Stimulated activated naive CD8-positive, alpha-beta T cell treated with anti-CD3 and anti-CD28 coated beads, Interleukin-15, amount 100 ng/mL, for 72 hours (primary cell): ENCODE data around the gene WNK4.

ENCODE experiments used
- ATAC-seq: fragments of 150-1000 bp; cut with Tn5 transposase; 2 replicates; pipeline ENCODE4 v1.10.0; 2021; ENCODE audit warnings: mild to moderate bottlenecking, moderate library complexity
- DNase-seq, 2 donors: peaks; one replicate each; pipeline ENCODE4 v3.0.0; 2021 to 2022
- H3K27ac Mint-ChIP-seq, 2 donors: one replicate each; pipeline ENCODE4 v1.8.0; 2022; ENCODE audit warnings: mild to moderate bottlenecking in 2 of 2, mixed read lengths in 2 of 2, moderate library complexity in 2 of 2
- H3K27me3 Mint-ChIP-seq: one replicate; pipeline ENCODE4 v1.8.0; 2022; ENCODE audit warnings: mixed read lengths
- H3K4me1 Mint-ChIP-seq: one replicate; pipeline ENCODE4 v1.8.0; 2022; ENCODE audit warnings: mild to moderate bottlenecking, mixed read lengths
- H3K4me3 Mint-ChIP-seq, 2 donors: one replicate each; pipeline ENCODE4 v1.8.0; 2022; ENCODE audit warnings: mild to moderate bottlenecking in 2 of 2, mixed read lengths in 2 of 2, moderate library complexity in 1 of 2
- H3K9me3 Mint-ChIP-seq, 2 donors: one replicate each; pipeline ENCODE4 v1.8.0; 2022; ENCODE audit warnings: mixed read lengths in 2 of 2

The WNK4 gene

DNA sequence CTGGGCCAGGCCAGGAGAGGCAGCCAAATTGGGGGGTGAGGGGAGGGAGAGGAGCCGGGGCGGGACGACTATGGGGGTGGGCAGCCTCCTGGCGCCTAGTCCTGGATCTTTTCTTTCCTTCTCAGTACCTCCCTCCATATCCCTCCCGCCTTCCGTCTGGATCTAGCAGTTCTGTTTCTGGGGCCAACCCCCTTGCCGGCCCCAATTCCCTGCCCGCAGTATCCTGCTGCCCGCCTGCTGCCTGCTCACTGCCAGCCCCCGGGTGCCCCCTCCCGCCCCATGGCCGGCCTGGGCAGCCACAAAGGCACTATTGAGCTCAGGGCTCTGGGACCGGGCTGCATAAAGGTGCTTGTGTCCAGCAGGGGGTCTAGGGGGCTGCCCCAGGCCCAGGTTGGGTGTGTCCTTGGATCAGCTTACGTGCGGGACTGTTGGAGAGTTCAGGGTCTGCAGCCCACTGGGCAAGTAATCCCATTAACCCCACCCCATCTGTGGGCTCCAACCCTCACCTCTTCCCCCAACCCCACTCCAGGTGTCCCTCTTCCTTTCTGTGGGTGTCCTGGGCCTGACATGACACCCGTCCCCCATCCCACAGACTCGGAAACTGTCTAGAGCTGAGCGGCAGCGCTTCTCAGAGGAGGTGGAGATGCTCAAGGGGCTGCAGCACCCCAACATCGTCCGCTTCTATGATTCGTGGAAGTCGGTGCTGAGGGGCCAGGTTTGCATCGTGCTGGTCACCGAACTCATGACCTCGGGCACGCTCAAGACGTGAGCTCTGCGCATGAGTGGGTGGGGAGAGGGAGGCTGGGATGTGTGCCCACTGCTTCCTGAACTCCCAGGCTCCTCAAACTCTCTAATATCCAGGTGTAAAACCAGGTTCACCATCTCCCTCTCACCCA, 2.0 kb downstream of the WNK4 start:
- Mint-ChIP-seq H3K27me3 (peaks cover 74% of the 10 kb centered on the region), H3K27ac (peak overlapping the region in 1 of 2 donors; percentile 23), H3K4me3 (no peak overlapping the region)

GRCh38 chr17:42783062-42783790, 2.8 kb downstream of the WNK4 start:
- no peak overlapping the region for H3K27ac Mint-ChIP-seq
- no peaks in the 10 kb centered on the region for H3K9me3 Mint-ChIP-seq
- H3K4me3 Mint-ChIP-seq = peak overlapping the region in 1 of 2 donors; percentile 16
- peaks cover 82% of the 10 kb centered on the region for H3K27me3 Mint-ChIP-seq
- DNase-seq = no peak
- ATAC-seq = no peak
- H3K4me1 Mint-ChIP-seq = peaks cover 52% of the 10 kb centered on the region

More for the DNA sequence above, 2.0 kb downstream of the WNK4 start:
- no peak for DNase-seq
- Mint-ChIP-seq H3K4me1 (peaks cover 52% of the 10 kb centered on the region), H3K9me3 (no peaks in the 10 kb centered on the region)
- ATAC-seq = no peak

DNA sequence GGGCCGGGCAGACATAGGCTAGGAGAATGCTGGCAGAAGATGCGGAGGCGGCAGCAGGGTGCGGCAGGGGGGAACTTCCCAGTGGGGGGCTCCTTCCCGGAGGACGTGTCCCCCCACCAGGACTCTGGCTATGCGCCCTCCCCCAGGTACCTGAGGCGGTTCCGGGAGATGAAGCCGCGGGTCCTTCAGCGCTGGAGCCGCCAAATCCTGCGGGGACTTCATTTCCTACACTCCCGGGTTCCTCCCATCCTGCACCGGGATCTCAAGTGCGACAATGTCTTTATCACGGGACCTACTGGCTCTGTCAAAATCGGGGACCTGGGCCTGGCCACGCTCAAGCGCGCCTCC, 3.4 kb downstream of the WNK4 start:
- H3K27me3 Mint-ChIP-seq = peaks cover 88% of the 10 kb centered on the region
- no peak for DNase-seq
- H3K9me3 Mint-ChIP-seq = no peaks in the 10 kb centered on the region
- ATAC-seq = no peak
- H3K4me1 Mint-ChIP-seq = peaks cover 52% of the 10 kb centered on the region
- H3K27ac Mint-ChIP-seq = no peak overlapping the region
- peak overlapping the region in 1 of 2 donors; percentile 16 for H3K4me3 Mint-ChIP-seq

DNA sequence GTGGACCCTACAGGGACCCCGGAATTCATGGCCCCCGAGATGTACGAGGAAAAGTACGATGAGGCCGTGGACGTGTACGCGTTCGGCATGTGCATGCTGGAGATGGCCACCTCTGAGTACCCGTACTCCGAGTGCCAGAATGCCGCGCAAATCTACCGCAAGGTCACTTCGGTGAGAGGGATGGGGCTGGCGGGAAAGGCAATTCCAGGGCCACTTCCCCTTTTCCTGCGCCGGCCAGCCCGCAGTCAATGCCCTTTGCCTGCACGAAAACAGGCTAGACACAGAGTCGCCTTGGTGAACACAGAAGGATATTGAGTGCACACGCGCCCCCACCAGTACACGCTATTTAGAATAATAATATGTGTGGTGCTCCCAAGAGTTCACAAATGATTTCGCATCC, 4.0 kb downstream of the WNK4 start:
- Mint-ChIP-seq H3K4me1 (peaks cover 47% of the 10 kb centered on the region), H3K4me3 (no peak overlapping the region)

DNA sequence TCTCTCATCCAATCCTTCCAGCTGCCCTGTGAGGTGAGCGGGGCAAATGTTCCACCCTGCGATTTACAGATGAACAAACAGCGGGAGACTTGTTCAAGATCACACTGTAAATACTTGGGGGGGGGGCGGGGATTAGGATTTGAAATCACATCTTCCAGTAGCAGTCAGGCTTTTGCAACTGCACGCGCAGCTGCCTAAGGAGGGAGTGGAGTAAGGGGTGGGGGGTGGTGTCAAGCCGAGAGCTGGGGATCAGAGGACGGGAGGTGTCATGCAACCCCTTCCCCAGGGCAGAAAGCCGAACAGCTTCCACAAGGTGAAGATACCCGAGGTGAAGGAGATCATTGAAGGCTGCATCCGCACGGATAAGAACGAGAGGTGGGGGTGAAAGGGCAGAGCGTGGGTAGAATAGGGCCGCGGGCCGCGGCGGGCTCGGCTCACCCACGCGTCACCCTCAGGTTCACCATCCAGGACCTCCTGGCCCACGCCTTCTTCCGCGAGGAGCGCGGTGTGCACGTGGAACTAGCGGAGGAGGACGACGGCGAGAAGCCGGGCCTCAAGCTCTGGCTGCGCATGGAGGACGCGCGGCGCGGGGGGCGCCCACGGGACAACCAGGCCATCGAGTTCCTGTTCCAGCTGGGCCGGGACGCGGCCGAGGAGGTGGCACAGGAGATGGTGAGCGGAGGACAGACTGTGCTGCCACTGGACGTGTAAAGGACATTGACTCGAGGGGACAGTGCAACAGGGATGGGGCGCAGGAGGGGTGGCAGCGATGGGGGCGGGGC, 4.6 kb downstream of the WNK4 start:
- no peak for ATAC-seq
- H3K27me3 Mint-ChIP-seq = peaks cover 85% of the 10 kb centered on the region
- no peak overlapping the region for H3K27ac Mint-ChIP-seq
- peaks cover 41% of the 10 kb centered on the region for H3K4me1 Mint-ChIP-seq
- peak overlapping the region in 1 of 2 donors; percentile 36 for H3K4me3 Mint-ChIP-seq
- no peaks in the 10 kb centered on the region for H3K9me3 Mint-ChIP-seq
- no peak for DNase-seq

More for the DNA sequence above, 4.0 kb downstream of the WNK4 start:
- DNase-seq (no peak), ATAC-seq (no peak)
- peaks cover 91% of the 10 kb centered on the region for H3K27me3 Mint-ChIP-seq
- H3K27ac Mint-ChIP-seq = no peak overlapping the region
- no peaks in the 10 kb centered on the region for H3K9me3 Mint-ChIP-seq

DNA sequence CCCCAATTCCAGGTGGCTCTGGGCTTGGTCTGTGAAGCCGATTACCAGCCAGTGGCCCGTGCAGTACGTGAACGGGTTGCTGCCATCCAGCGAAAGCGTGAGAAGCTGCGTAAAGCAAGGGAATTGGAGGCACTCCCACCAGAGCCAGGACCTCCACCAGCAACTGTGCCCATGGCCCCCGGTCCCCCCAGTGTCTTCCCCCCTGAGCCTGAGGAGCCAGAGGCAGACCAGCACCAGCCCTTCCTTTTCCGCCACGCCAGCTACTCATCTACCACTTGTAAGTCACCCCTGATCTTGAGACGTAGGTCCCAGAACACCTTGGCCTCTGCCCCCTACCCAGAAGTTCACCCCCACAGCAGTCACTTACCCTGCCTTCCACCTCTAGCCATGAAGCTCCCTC, 6.9 kb downstream of the WNK4 start:
- no peaks in the 10 kb centered on the region for H3K9me3 Mint-ChIP-seq
- peaks cover 63% of the 10 kb centered on the region for H3K27me3 Mint-ChIP-seq
- H3K4me3 Mint-ChIP-seq = no peak overlapping the region
- DNase-seq = no peak
- ATAC-seq = no peak
- H3K27ac Mint-ChIP-seq = no peak overlapping the region
- peaks cover 31% of the 10 kb centered on the region for H3K4me1 Mint-ChIP-seq

- peaks cover 15% of the 10 kb centered on the region for H3K4me1 Mint-ChIP-seq
- ATAC-seq = no peak
Measured at GRCh38 chr17:42791948-42792347, 11.5 kb downstream of the WNK4 start.

DNA sequence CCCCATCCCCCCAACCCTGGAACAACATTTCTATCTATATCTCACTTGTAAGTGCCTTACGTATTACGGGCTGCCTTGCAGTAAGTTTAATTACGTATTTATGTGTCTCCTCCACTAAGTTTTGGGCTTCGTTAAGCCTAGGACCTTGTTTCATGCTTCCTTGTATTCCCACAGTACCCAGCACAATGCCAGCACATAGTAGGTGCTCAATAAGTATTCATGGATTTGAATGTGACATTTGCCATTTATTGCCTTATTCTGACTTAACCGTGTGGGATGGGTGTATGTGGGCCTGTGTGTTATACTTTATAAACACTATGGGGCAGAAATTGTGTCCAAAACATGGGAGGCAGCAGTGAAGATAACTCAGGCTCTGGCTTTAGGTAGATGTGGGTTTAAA, 12.1 kb downstream of the WNK4 start:
- H3K27ac Mint-ChIP-seq = no peak overlapping the region
- peaks cover 16% of the 10 kb centered on the region for H3K27me3 Mint-ChIP-seq
- H3K9me3 Mint-ChIP-seq = no peaks in the 10 kb centered on the region
- ATAC-seq (no peak), DNase-seq (no peak)
- peaks cover 21% of the 10 kb centered on the region for H3K4me1 Mint-ChIP-seq
- no peak overlapping the region for H3K4me3 Mint-ChIP-seq

More at GRCh38 chr17:42791948-42792347, 11.5 kb downstream of the WNK4 start:
- Mint-ChIP-seq H3K27ac (no peak overlapping the region), H3K27me3 (peaks cover 22% of the 10 kb centered on the region), H3K9me3 (no peaks in the 10 kb centered on the region), H3K4me3 (no peak overlapping the region)
- DNase-seq = no peak

GRCh38 chr17:42795061-42795460, 14.7 kb downstream of the WNK4 start:
- Mint-ChIP-seq H3K27me3 (no peaks in the 10 kb centered on the region), H3K4me3 (no peak overlapping the region), H3K9me3 (peaks cover 4 to 6% of the 10 kb centered on the region in 2 donors), H3K27ac (no peak overlapping the region), H3K4me1 (peaks cover 32% of the 10 kb centered on the region)
- ATAC-seq = no peak
- no peak for DNase-seq

DNA sequence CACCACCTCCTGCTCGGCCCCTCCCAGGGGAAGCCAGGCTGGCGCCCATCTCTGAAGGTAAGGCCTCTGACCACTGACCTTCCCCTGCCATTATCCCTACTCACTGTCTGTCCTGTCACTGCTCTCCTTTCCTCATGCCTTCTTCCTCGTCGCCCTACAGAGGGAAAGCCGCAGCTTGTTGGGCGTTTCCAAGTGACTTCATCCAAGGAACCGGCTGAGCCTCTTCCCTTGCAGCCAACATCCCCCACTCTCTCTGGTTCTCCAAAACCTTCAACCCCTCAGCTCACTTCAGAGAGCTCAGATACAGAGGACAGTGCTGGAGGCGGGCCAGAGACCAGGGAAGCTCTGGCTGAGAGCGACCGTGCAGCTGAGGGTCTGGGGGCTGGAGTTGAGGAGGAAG, 15.1 kb downstream of the WNK4 start:
- Mint-ChIP-seq H3K27me3 (no peaks in the 10 kb centered on the region), H3K9me3 (peaks cover 4 to 6% of the 10 kb centered on the region in 2 donors), H3K4me3 (no peak overlapping the region), H3K4me1 (peaks cover 32% of the 10 kb centered on the region), H3K27ac (no peak overlapping the region)
- no peak for ATAC-seq
- DNase-seq = no peak

DNA sequence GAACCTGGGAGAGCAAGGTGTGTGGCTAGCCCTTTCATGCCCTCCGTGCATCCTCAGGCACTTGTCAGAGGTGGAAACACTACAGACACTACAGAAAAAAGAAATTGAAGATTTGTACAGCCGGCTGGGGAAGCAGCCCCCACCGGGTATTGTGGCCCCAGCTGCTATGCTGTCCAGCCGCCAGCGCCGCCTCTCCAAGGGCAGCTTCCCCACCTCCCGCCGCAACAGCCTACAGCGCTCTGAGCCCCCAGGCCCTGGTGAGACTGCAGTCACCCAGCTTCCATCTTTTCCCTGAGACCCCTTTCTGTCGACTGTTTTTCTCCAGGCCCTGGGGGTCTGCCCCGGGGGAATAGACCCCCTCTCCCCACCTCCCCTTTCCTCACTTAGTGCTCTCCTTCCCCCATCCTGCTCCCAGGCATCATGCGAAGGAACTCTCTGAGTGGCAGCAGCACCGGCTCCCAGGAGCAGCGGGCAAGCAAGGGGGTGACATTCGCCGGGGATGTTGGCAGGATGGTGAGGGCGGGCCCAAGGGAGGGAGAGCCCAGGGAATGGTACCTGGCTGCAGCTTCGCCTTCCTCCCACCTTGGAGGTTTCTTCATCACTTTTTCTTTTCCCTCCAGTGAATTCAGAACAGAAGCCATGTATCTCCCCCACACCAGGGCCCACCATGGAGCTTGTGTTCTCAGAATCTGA, 15.8 kb downstream of the WNK4 start:
- Mint-ChIP-seq H3K4me1 (peaks cover 32% of the 10 kb centered on the region), H3K27ac (no peak overlapping the region), H3K4me3 (no peak overlapping the region), H3K27me3 (no peaks in the 10 kb centered on the region), H3K9me3 (peaks cover 4 to 6% of the 10 kb centered on the region in 2 donors)
- ATAC-seq (no peak), DNase-seq (no peak)

DNA sequence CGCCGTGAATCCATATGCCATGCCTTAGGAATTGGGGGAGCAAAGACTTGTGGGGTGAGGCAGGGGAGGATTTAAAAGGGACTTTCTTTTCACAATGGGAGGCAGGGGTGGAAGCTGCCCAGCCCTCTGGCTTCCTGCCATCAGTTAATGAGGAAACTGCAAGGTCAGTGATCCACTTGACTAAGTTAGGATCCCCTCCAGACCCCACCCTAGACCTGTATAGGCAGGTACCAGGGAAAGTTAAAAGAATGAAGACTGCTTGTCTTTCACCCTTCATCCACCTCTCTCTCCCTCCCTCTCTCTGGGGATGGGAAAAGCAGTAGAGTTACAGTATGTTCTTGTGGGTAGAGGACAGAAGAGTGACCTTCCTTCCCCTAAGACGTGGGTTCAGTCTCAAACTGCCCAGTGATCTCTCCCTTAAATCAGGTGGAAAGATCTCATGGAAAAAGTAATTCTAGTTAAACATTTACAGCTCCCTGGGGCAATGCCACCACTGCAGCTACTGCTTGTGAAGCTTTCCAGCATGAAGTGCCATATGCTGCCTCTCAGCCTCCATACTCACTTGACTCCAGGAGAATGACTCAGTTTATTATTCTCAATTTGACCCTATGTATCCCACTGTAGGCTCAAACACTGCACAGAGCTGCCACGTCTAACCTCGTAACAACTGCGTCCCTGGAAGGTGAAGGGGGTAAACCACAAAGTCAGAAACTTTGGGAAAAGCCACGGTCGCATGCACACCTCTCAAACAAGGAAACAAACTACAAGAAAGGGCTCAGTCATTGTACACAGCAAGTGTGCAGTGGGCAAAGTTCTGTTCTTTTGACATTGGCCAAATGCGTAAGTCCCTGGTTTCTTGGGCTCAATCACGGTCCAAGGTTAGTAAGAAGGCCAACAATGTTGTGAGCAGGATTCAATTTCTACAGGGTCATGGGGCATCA, 16.9 kb downstream of the WNK4 start:
- Mint-ChIP-seq H3K9me3 (peaks cover 4 to 6% of the 10 kb centered on the region in 2 donors), H3K27ac (peak overlapping the region in 1 of 2 donors; percentile 43), H3K27me3 (no peaks in the 10 kb centered on the region), H3K4me1 (peaks cover 32% of the 10 kb centered on the region), H3K4me3 (peak overlapping the region; percentile 91 to 93)
- DNase-seq = no peak
- no peak for ATAC-seq

DNA sequence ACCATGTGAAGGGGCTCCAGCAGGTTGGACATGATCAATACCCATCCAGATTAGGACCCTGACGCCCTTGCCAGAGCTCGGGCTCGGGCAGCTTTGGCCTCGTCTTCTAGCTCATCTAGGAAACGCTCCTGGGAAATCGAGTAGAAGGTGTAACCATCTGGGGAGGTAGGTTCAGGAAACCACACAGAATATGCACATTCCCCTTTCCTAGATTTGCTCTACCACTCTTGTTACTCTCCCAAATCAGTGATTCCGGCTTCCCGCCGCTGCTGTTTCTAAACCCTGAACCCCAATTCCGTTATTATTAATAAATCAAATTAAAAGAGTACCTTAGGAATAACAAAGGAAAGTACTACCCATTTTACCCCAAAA, 17.6 kb downstream of the WNK4 start:
- H3K4me3 Mint-ChIP-seq = peak overlapping the region; percentile 91 to 93
- H3K9me3 Mint-ChIP-seq = peaks cover 4 to 6% of the 10 kb centered on the region in 2 donors

More for the DNA sequence above, 17.6 kb downstream of the WNK4 start:
- Mint-ChIP-seq H3K4me1 (peaks cover 32% of the 10 kb centered on the region), H3K27ac (peak overlapping the region; percentile 95 to 96), H3K27me3 (no peaks in the 10 kb centered on the region)
- DNase-seq = no peak
- no peak for ATAC-seq
